Thyroid gland (tissue), 4 donors: ENCODE measurements around the gene HADHA.

Experiments
- CTCF ChIP-seq, 6 experiments: fragments of 200-600 bp in 3 of 6; fragments of 450-650 bp in 3 of 6; sonication (generic) in 3 of 6; IDR thresholded peaks; one replicate each; pipeline ENCODE4 v1.5.1; 2016 to 2019; ENCODE audit warnings: antibody characterized with exemption in 6 of 6, mild to moderate bottlenecking in 2 of 6, inconsistent platforms in 1 of 6, moderate library complexity in 1 of 6
- POLR2A ChIP-seq, 2 donors: fragments of 450-650 bp; IDR thresholded peaks; one replicate each; pipeline ENCODE4 v1.6.1; 2017; ENCODE audit warnings: antibody characterized with exemption in 2 of 2, mild to moderate bottlenecking in 2 of 2, moderate library complexity in 1 of 2

GRCh38 chr2:26178746-26179436 is 65.5 kb downstream of the HADHA start:
- TF ChIP-seq CTCF (IDR thresholded peaks at IDR 0.05) (no peak), POLR2A (IDR thresholded peaks at IDR 0.05) (no peak)
